HG03558 (cell line): ENCODE data around the gene AMPD1.

Source experiments
- ATAC-seq: cut with Tn5 transposase; IDR thresholded peaks from one replicate; pipeline ENCODE4 v1.9.1; 2021; ENCODE audit warnings: moderate number of reproducible peaks; ENCODE audit not compliant: unreplicated experiment; ENCODE audit errors: extremely low read depth

The AMPD1 gene

GRCh38 chr1:114695430-114696058 is at the start of gene AMPD1:
Gene AMPD1 (minus strand): TSS chr1:114695546. CDS start chr1:114695471, 75 bp downstream.
- ATAC-seq: no peak

GRCh38 chr1:114741963-114742746 is 46.8 kb upstream of the AMPD1 start:
- no peak for ATAC-seq

- ATAC-seq: no peak
Observed at GRCh38 chr1:114740331-114740730, 45.0 kb upstream of the AMPD1 start.

GRCh38 chr1:114737314-114737849 is 42.0 kb upstream of the AMPD1 start:
- no peak for ATAC-seq

GRCh38 chr1:114735479-114735878 is 40.1 kb upstream of the AMPD1 start:
- no peak for ATAC-seq

- no peak for ATAC-seq
Observed at GRCh38 chr1:114729782-114730181, 34.4 kb upstream of the AMPD1 start.

GRCh38 chr1:114728553-114728952 is 33.2 kb upstream of the AMPD1 start:
- no peak for ATAC-seq

- ATAC-seq: no peak
Observed at GRCh38 chr1:114725230-114725629, 29.9 kb upstream of the AMPD1 start.

- ATAC-seq: no peak
Observed at GRCh38 chr1:114723915-114724314, 28.6 kb upstream of the AMPD1 start.

- ATAC-seq: no peak
Observed at GRCh38 chr1:114723457-114723856, 28.1 kb upstream of the AMPD1 start.

GRCh38 chr1:114720492-114720891 is 25.1 kb upstream of the AMPD1 start:
- ATAC-seq: no peak

GRCh38 chr1:114719424-114719787 is 24.1 kb upstream of the AMPD1 start:
- no peak for ATAC-seq

- ATAC-seq: no peak
Observed at GRCh38 chr1:114718661-114719423, 23.5 kb upstream of the AMPD1 start.

- ATAC-seq: peak; percentile 81
Observed at GRCh38 chr1:114716304-114717170, 21.2 kb upstream of the AMPD1 start, which contains the start of gene NRAS. Gene NRAS (minus strand): TSS chr1:114716771. CDS start chr1:114716160, 611 bp downstream.

GRCh38 chr1:114715952-114716303 is 20.6 kb upstream of the AMPD1 start:
- ATAC-seq: no peak

GRCh38 chr1:114712977-114713376 is 17.6 kb upstream of the AMPD1 start:
- ATAC-seq: no peak

GRCh38 chr1:114710360-114710759 is 15.0 kb upstream of the AMPD1 start:
- no peak for ATAC-seq

GRCh38 chr1:114707604-114708003 is 12.3 kb upstream of the AMPD1 start:
- ATAC-seq: no peak

- no peak for ATAC-seq
Observed at GRCh38 chr1:114703242-114703641, 7.9 kb upstream of the AMPD1 start.

GRCh38 chr1:114702737-114703136 is 7.4 kb upstream of the AMPD1 start:
- no peak for ATAC-seq
